RWPE2 (cell line): ENCODE measurements around the gene MAP4K5.

Experiments
- ATAC-seq: fragments of 200-7000 bp; cut with Tn5 transposase; 3 replicates; pipeline ENCODE4 v1.9.1; 2021; ENCODE audit warnings: low read depth
- DNase-seq: peaks from one replicate; pipeline ENCODE4 v3.0.0-alpha.2; 2020; ENCODE audit warnings: low spot score
- H3K27ac ChIP-seq: fragments of 450-650 bp; 2 replicates; pipeline ENCODE4 v1.5.1; 2017; ENCODE audit warnings: mild to moderate bottlenecking; ENCODE audit not compliant: poor library complexity, severe bottlenecking
- H3K27me3 ChIP-seq: fragments of 250-450 bp; sonication (Bioruptor Pico); 2 replicates; pipeline ENCODE4 v1.5.1; 2021; ENCODE audit warnings: mild to moderate bottlenecking, moderate library complexity; ENCODE audit not compliant: insufficient read depth, poor library complexity, severe bottlenecking
- H3K36me3 ChIP-seq: fragments of 250-450 bp; sonication (Bioruptor Pico); 2 replicates; pipeline ENCODE4 v1.5.1; 2020; ENCODE audit warnings: low read depth, mild to moderate bottlenecking, moderate library complexity
- H3K4me1 ChIP-seq: fragments of 250-450 bp; sonication (Bioruptor Pico); 2 replicates; pipeline ENCODE4 v1.5.1; 2021; ENCODE audit warnings: mild to moderate bottlenecking, moderate library complexity; ENCODE audit not compliant: insufficient read depth, poor library complexity, severe bottlenecking
- H3K4me3 ChIP-seq: fragments of 250-450 bp; sonication (Bioruptor Pico); 2 replicates; pipeline ENCODE4 v1.5.1; 2021; ENCODE audit warnings: mild to moderate bottlenecking, moderate library complexity; ENCODE audit not compliant: severe bottlenecking
- H3K9me3 ChIP-seq: fragments of 250-450 bp; sonication (Bioruptor Pico); 2 replicates; pipeline ENCODE4 v1.5.1; 2021; ENCODE audit warnings: mild to moderate bottlenecking, moderate library complexity; ENCODE audit not compliant: severe bottlenecking
- TF ChIP-seq, protein P1 (sequence below): fragments of 450-650 bp; IDR thresholded peaks from one replicate; pipeline ENCODE4 v1.5.1; 2017; ENCODE audit warnings: mild to moderate bottlenecking, moderate library complexity; ENCODE audit not compliant: poor library complexity, severe bottlenecking

Gene MAP4K5

DNA sequence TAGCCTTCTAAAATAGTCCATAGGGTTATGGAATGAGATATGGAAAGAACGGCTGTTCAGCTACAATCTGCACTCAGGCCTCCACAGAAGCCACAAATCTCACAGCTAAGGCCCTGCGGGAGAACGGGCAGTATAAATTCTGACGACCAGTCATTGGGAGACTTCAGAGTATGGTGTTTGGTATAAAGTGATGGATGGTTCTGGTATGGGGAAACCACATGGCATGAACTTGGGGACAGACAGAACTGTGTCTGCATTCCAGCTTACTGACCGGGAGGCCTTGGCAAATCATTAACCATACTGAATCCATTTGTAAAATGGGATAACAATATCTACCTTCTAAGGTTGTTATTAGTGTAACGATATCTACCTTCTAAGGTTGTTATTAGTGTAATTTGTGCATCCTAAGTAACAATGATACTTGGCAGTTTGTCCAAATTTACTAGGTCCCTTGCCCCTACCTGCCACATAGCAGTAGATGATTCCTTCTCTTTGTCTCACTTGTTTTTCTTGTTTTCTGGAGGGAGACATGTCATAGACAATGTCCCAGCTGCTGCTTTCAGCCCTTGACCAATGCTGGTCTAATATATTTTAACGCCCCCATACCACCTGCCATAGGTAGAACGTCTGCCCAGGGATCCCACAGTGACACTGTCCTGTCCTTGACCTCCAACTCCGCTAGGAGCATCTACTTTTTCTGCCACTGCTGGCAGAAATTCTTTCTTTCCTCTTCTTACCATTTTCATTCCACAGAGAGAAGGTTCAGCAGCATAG lies 142.5 kb downstream of the MAP4K5 start:
- Histone ChIP-seq H3K27me3 (no peaks in the 10 kb centered on the region), H3K36me3 (no peaks in the 10 kb centered on the region), H3K27ac (no peak overlapping the region), H3K9me3 (no peaks in the 10 kb centered on the region), H3K4me1 (no peaks in the 10 kb centered on the region), H3K4me3 (no peak overlapping the region)
- DNase-seq (no peak), ATAC-seq (no peak)
- TF ChIP-seq, protein P1, sequence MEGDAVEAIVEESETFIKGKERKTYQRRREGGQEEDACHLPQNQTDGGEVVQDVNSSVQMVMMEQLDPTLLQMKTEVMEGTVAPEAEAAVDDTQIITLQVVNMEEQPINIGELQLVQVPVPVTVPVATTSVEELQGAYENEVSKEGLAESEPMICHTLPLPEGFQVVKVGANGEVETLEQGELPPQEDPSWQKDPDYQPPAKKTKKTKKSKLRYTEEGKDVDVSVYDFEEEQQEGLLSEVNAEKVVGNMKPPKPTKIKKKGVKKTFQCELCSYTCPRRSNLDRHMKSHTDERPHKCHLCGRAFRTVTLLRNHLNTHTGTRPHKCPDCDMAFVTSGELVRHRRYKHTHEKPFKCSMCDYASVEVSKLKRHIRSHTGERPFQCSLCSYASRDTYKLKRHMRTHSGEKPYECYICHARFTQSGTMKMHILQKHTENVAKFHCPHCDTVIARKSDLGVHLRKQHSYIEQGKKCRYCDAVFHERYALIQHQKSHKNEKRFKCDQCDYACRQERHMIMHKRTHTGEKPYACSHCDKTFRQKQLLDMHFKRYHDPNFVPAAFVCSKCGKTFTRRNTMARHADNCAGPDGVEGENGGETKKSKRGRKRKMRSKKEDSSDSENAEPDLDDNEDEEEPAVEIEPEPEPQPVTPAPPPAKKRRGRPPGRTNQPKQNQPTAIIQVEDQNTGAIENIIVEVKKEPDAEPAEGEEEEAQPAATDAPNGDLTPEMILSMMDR: no peak

- H3K27me3 ChIP-seq: no peaks in the 10 kb centered on the region
- H3K27ac ChIP-seq: no peak overlapping the region
- DNase-seq (no peak), ATAC-seq (no peak)
- TF ChIP-seq, protein P1: no peak
- no peaks in the 10 kb centered on the region for H3K4me1 ChIP-seq
- H3K4me3 ChIP-seq: no peak overlapping the region
- H3K9me3 ChIP-seq: no peaks in the 10 kb centered on the region
- H3K36me3 ChIP-seq: no peaks in the 10 kb centered on the region
Measured at GRCh38 chr14:50388256-50388931, 144.0 kb downstream of the MAP4K5 start.

- TF ChIP-seq, protein P1: no peak
- no peak for DNase-seq
- Histone ChIP-seq H3K9me3 (no peaks in the 10 kb centered on the region), H3K4me1 (no peaks in the 10 kb centered on the region), H3K27me3 (no peaks in the 10 kb centered on the region), H3K36me3 (no peaks in the 10 kb centered on the region), H3K4me3 (no peak overlapping the region), H3K27ac (no peak overlapping the region)
- no peak; the same call in 2 of the 3 replicates for ATAC-seq
Measured at GRCh38 chr14:50387548-50387947, 144.8 kb downstream of the MAP4K5 start.

- TF ChIP-seq, protein P1: no peak
- Histone ChIP-seq H3K9me3 (no peaks in the 10 kb centered on the region), H3K4me1 (no peaks in the 10 kb centered on the region), H3K27ac (no peak overlapping the region), H3K27me3 (no peaks in the 10 kb centered on the region), H3K36me3 (no peaks in the 10 kb centered on the region), H3K4me3 (no peak overlapping the region)
- ATAC-seq (no peak), DNase-seq (no peak)
Measured at GRCh38 chr14:50383618-50384225, 148.6 kb downstream of the MAP4K5 start.
